Sigmoid colon (tissue), 4 donors: ENCODE results near the gene CDC42BPG.

Experiments used
- EP300 ChIP-seq, 4 donors: sonication (generic); formaldehyde crosslinking; IDR thresholded peaks; one replicate each; pipeline ENCODE4 v1.6.1; 2017; ENCODE audit warnings: antibody characterized with exemption in 4 of 4
- POLR2A ChIP-seq, 2 donors: fragments of 450-650 bp; IDR thresholded peaks; one replicate each; pipeline ENCODE4 v1.6.1; 2016; ENCODE audit warnings: antibody characterized with exemption in 2 of 2, mild to moderate bottlenecking in 2 of 2, moderate library complexity in 2 of 2
- POLR2AphosphoS5 ChIP-seq, 4 donors: sonication (generic); formaldehyde crosslinking; IDR thresholded peaks; one replicate each; pipeline ENCODE4 v1.6.1; 2017; ENCODE audit warnings: antibody characterized with exemption in 4 of 4
- TF ChIP-seq, protein P1 (sequence below), 4 experiments: fragments of 450-650 bp in 3 of 4; fragments of 200-600 bp in 1 of 4; IDR thresholded peaks; one replicate each; pipeline ENCODE4 v1.5.1; 2016 to 2019; ENCODE audit warnings: antibody characterized with exemption in 4 of 4, mild to moderate bottlenecking in 3 of 4, moderate library complexity in 2 of 4

DNA sequence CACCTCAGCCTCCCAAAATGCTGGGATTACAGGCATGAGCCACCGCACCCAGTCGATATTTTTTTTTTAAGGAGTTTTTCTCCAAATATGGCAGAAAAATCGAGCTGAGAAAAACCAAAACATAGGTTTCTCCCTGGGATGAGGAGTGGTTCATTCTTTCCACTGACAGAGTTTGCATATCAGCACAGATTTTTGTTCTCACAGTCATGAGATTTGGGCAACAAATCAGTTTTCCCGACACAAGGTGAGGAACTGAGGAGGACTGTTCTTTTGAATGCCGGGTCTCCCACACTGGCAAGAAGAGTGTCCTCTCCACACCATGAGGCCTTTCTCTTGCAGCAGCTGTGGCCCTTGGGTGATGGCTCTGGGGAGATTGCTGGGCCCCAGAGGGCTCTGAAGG is 37.8 kb upstream of the CDC42BPG start:
- no peak for TF ChIP-seq EP300 (IDR thresholded peaks at IDR 0.05)
- TF ChIP-seq, protein P1, sequence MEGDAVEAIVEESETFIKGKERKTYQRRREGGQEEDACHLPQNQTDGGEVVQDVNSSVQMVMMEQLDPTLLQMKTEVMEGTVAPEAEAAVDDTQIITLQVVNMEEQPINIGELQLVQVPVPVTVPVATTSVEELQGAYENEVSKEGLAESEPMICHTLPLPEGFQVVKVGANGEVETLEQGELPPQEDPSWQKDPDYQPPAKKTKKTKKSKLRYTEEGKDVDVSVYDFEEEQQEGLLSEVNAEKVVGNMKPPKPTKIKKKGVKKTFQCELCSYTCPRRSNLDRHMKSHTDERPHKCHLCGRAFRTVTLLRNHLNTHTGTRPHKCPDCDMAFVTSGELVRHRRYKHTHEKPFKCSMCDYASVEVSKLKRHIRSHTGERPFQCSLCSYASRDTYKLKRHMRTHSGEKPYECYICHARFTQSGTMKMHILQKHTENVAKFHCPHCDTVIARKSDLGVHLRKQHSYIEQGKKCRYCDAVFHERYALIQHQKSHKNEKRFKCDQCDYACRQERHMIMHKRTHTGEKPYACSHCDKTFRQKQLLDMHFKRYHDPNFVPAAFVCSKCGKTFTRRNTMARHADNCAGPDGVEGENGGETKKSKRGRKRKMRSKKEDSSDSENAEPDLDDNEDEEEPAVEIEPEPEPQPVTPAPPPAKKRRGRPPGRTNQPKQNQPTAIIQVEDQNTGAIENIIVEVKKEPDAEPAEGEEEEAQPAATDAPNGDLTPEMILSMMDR (IDR thresholded peaks at IDR 0.05): no peak
- no peak for TF ChIP-seq POLR2AphosphoS5 (IDR thresholded peaks at IDR 0.05)
- TF ChIP-seq POLR2A (IDR thresholded peaks at IDR 0.05): no peak
